ACC112 (cell line): ENCODE results near the gene HNRNPA0.

Experiments
- H2AFZ ChIP-seq: fragments of 200-600 bp; sonication (generic); one replicate; pipeline ENCODE4 v1.6.0; 2017; ENCODE audit warnings: antibody characterized with exemption, low read length; ENCODE audit not compliant: unreplicated experiment
- H3K27ac ChIP-seq: fragments of 200-600 bp; sonication (generic); 2 replicates; pipeline ENCODE4 v1.5.1; 2014; ENCODE audit warnings: low read depth, mild to moderate bottlenecking, antibody characterized with exemption, low read length, moderate library complexity
- H3K27me3 ChIP-seq: fragments of 200-600 bp; sonication (generic); 2 replicates; pipeline ENCODE4 v1.6.1; 2014; ENCODE audit warnings: mild to moderate bottlenecking, antibody characterized with exemption, low read length, moderate library complexity, mixed read lengths; ENCODE audit not compliant: insufficient read depth
- H3K36me3 ChIP-seq: fragments of 200-600 bp; sonication (generic); 2 replicates; pipeline ENCODE4 v1.6.1; 2016; ENCODE audit warnings: mild to moderate bottlenecking, antibody characterized with exemption, low read length, moderate library complexity, mixed read lengths; ENCODE audit not compliant: insufficient read depth
- H3K4me1 ChIP-seq: fragments of 200-600 bp; sonication (generic); one replicate; pipeline ENCODE4 v1.6.1; 2016; ENCODE audit warnings: low read length, mixed read lengths; ENCODE audit not compliant: insufficient read depth, unreplicated experiment, control insufficient read depth
- H3K4me3 ChIP-seq: fragments of 200-600 bp; sonication (generic); 2 replicates; pipeline ENCODE4 v1.5.1; 2014; ENCODE audit warnings: mild to moderate bottlenecking, low read depth, low read length
- H3K79me2 ChIP-seq: fragments of 200-600 bp; sonication (generic); one replicate; pipeline ENCODE4 v1.6.0; 2016; ENCODE audit warnings: low read length; ENCODE audit not compliant: control insufficient read depth, unreplicated experiment, insufficient read depth

HNRNPA0 gene

GRCh38 chr5:137753691-137754187 is 424 bp downstream of the HNRNPA0 start:
- peak overlapping the region; percentile 92 for H3K4me3 ChIP-seq
- H3K79me2 ChIP-seq = peaks cover 42% of the 10 kb centered on the region
- peaks cover 12% of the 10 kb centered on the region for H3K36me3 ChIP-seq
- peak overlapping the region; percentile 92 for H3K27ac ChIP-seq
- no peak overlapping the region for H2AFZ ChIP-seq
- no peaks in the 10 kb centered on the region for H3K27me3 ChIP-seq
- H3K4me1 ChIP-seq = peaks cover 9% of the 10 kb centered on the region

GRCh38 chr5:137752905-137753690 is 1.1 kb downstream of the HNRNPA0 start:
- Histone ChIP-seq H3K4me3 (peak overlapping the region; percentile 92), H3K27me3 (no peaks in the 10 kb centered on the region), H2AFZ (no peak overlapping the region), H3K4me1 (peaks cover 9% of the 10 kb centered on the region), H3K36me3 (peaks cover 12% of the 10 kb centered on the region), H3K79me2 (peaks cover 42% of the 10 kb centered on the region), H3K27ac (peak overlapping the region; percentile 92)

GRCh38 chr5:137751869-137752491 is 2.2 kb downstream of the HNRNPA0 start:
- Histone ChIP-seq H3K27me3 (no peaks in the 10 kb centered on the region), H3K79me2 (peaks cover 42% of the 10 kb centered on the region), H2AFZ (no peak overlapping the region), H3K4me3 (peak overlapping the region; percentile 92), H3K36me3 (peaks cover 12% of the 10 kb centered on the region), H3K27ac (peak overlapping the region; percentile 3; the same call in 1 of the 2 replicates), H3K4me1 (peaks cover 9% of the 10 kb centered on the region)

- peaks cover 42% of the 10 kb centered on the region for H3K79me2 ChIP-seq
These were observed 3.7 kb downstream of the HNRNPA0 start for GRCh38 chr5:137750436-137750835.

GRCh38 chr5:137747848-137748247 is 6.3 kb downstream of the HNRNPA0 start:
- no peaks in the 10 kb centered on the region for H3K27me3 ChIP-seq
- H2AFZ ChIP-seq = no peak overlapping the region

More at GRCh38 chr5:137750436-137750835, 3.7 kb downstream of the HNRNPA0 start:
- peaks cover 9% of the 10 kb centered on the region for H3K4me1 ChIP-seq
- H2AFZ ChIP-seq = no peak overlapping the region
- 0 out of 2 replicates have a peak overlapping the region, but pooled peaks have one; percentile 92 for H3K4me3 ChIP-seq
- no peaks in the 10 kb centered on the region for H3K27me3 ChIP-seq
- peaks cover 12% of the 10 kb centered on the region for H3K36me3 ChIP-seq
- H3K27ac ChIP-seq = no peak overlapping the region

GRCh38 chr5:137743031-137743640 is 11.0 kb downstream of the HNRNPA0 start:
- no peaks in the 10 kb centered on the region for H3K36me3 ChIP-seq
- no peaks in the 10 kb centered on the region for H3K4me1 ChIP-seq
- no peak overlapping the region for H3K4me3 ChIP-seq
- no peak overlapping the region for H3K27ac ChIP-seq
- no peaks in the 10 kb centered on the region for H3K27me3 ChIP-seq
- no peaks in the 10 kb centered on the region for H3K79me2 ChIP-seq
- no peak overlapping the region for H2AFZ ChIP-seq

More at GRCh38 chr5:137747848-137748247, 6.3 kb downstream of the HNRNPA0 start:
- H3K4me1 ChIP-seq = peaks cover 9% of the 10 kb centered on the region
- no peak overlapping the region for H3K27ac ChIP-seq
- H3K36me3 ChIP-seq = peaks cover 11% of the 10 kb centered on the region
- H3K4me3 ChIP-seq = no peak overlapping the region
- peaks cover 29% of the 10 kb centered on the region for H3K79me2 ChIP-seq

GRCh38 chr5:137741718-137742117 is 12.4 kb downstream of the HNRNPA0 start:
- Histone ChIP-seq H3K27me3 (no peaks in the 10 kb centered on the region), H3K4me1 (peaks cover 5% of the 10 kb centered on the region), H3K4me3 (no peak overlapping the region), H3K79me2 (no peaks in the 10 kb centered on the region), H2AFZ (no peak overlapping the region), H3K36me3 (no peaks in the 10 kb centered on the region), H3K27ac (no peak overlapping the region)

- Histone ChIP-seq H3K4me1 (peaks cover 24% of the 10 kb centered on the region), H3K27ac (no peak overlapping the region), H3K79me2 (no peaks in the 10 kb centered on the region), H3K27me3 (no peaks in the 10 kb centered on the region), H2AFZ (no peak overlapping the region), H3K4me3 (no peak overlapping the region), H3K36me3 (no peaks in the 10 kb centered on the region)
These were observed 14.4 kb downstream of the HNRNPA0 start for GRCh38 chr5:137739737-137740136.

GRCh38 chr5:137738947-137739346 is 15.2 kb downstream of the HNRNPA0 start:
- no peaks in the 10 kb centered on the region for H3K36me3 ChIP-seq
- peaks cover 28% of the 10 kb centered on the region for H3K4me1 ChIP-seq
- no peaks in the 10 kb centered on the region for H3K79me2 ChIP-seq
- H3K4me3 ChIP-seq = no peak overlapping the region
- no peak overlapping the region for H3K27ac ChIP-seq
- no peaks in the 10 kb centered on the region for H3K27me3 ChIP-seq
- no peak overlapping the region for H2AFZ ChIP-seq

GRCh38 chr5:137737349-137738131 is 16.6 kb downstream of the HNRNPA0 start:
- Histone ChIP-seq H2AFZ (peak overlapping the region; percentile 26), H3K27ac (peak overlapping the region; percentile 68), H3K79me2 (no peaks in the 10 kb centered on the region), H3K4me1 (peaks cover 28% of the 10 kb centered on the region), H3K36me3 (no peaks in the 10 kb centered on the region), H3K4me3 (no peak overlapping the region), H3K27me3 (no peaks in the 10 kb centered on the region)
